Daoy (cell line): Measurements from ENCODE around the gene COASY. TPM values are rescaled to one million over a fixed set of nuclear protein-coding genes. Genes with fewer than 3 reads are reported as not detected.
"Not testable (repeated sequence)": the region's sequence is repeated elsewhere in the genome, so short reads cannot be mapped to it uniquely, and the experiment has no call there.

Source experiments
- DNase-seq: peaks from one replicate; pipeline ENCODE4 v3.0.0-alpha.2; 2015; ENCODE audit warnings: low read depth
- total RNA-seq: library from RNA; depleted of rRNA; stranded (reverse); fragments of >200 nt; shearing (Covaris generic); gene quantifications from 2 replicates; pipeline ENCODE4 v1.2.3, GENCODE V29; 2014

The COASY gene
- total RNA-seq, 1 experiment from 2014 or later: 19.6 TPM

DNA sequence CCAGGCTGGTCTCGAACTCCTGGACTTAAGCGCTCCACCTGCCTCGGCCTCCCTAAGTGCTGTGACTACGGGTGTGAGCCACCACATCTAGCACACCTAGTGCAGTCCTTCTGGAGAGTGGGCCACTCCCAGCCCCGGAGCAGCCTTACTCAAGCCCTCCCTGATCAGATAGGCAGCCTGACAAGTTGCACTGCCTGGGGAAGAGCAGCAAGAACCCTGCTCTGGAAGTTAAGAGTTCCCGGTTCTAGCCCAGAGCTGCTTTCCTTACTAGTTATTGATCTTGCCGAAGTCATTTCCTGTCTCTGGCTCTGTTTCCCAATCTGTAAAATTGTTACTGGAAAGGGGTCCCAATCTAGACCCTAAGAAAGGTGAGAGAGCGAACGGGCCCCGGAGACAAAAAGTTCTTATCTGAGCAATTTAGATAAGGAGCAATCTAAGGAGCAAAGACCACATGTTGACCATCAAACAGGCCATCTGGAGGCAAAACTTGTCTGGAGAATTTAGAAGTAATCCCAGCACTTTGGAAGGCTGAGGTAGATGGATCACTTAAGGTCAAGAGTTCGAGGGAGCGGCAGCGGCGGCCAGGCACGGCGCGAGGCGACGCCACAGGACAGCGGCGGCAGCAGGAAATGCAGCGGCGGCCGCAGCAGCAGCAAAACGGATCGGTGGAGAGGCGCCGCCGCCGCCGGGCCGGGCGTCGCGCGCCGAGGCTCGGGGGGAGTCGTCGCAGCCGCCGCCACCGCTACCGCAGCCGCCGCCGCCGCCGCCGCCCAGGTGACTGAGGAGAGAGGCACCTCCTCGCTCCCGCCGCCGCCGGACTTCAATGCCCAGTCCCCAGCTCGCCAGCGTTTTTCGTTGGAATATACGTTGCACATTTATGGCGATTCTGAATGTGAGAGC lies 30.2 kb upstream of the COASY start:
- peak; percentile 61 for DNase-seq

DNA sequence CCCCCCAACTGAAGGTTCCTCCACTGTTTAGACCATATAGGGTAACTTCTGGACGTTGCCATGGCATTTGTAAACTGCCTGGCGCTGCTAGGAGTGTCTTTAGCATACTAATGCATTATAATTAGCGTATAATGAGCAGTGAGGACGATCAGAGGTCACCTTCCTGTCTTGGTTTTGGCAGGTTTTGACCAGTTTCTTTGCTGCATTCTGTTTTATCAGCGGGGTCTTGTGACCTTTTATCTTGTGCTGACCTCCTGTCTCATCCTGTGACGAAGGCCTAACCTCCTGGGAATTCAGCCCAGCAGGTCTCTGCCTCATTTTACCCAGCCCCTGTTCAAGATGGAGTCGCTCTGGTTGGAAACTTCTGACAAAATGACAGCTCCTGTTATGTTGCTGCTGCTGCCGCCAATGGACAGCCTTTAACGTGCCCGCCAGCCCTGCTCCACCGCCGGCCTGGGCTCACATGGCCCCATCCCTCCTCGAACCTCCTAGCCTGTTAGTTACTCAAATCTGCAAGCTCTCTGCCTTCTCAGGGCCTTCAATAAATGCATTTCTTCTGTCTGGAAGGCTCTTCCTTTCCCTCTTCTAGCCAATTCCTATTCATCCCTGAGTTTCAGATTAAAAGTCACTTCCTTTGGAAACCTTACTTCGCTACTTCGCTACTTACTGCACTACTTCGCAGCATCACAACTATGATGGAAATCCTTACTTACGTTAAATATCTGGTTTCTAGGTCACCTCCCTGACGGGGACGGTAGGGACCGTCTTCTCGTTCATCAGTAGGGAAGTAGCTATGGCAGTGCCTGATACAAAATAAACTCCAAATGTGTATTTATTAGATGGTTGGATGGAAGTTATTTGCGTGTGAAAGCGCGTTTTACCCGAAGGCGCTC lies 26.5 kb upstream of the COASY start:
- no peak for DNase-seq

DNA sequence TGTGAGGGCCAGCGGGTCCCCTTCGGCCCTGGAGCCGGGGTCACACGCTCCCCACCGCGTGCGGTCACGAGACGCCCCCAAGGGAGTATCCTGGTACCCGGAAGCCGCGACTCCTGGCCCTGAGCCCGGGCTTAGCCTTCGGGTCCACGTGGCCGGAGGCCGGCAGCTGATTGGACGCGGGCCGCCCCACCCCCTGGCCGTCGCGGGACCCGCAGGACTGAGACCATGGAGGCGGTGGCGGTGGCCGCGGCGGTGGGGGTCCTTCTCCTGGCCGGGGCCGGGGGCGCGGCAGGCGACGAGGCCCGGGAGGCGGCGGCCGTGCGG lies 25.9 kb upstream of the COASY start, which contains the start of gene NAGLU:
NAGLU (plus strand) TSS at position 194 of the 324 bp plus-strand sequence; CDS start at position 226, 32 bp downstream.
- DNase-seq: peak; percentile 89

DNA sequence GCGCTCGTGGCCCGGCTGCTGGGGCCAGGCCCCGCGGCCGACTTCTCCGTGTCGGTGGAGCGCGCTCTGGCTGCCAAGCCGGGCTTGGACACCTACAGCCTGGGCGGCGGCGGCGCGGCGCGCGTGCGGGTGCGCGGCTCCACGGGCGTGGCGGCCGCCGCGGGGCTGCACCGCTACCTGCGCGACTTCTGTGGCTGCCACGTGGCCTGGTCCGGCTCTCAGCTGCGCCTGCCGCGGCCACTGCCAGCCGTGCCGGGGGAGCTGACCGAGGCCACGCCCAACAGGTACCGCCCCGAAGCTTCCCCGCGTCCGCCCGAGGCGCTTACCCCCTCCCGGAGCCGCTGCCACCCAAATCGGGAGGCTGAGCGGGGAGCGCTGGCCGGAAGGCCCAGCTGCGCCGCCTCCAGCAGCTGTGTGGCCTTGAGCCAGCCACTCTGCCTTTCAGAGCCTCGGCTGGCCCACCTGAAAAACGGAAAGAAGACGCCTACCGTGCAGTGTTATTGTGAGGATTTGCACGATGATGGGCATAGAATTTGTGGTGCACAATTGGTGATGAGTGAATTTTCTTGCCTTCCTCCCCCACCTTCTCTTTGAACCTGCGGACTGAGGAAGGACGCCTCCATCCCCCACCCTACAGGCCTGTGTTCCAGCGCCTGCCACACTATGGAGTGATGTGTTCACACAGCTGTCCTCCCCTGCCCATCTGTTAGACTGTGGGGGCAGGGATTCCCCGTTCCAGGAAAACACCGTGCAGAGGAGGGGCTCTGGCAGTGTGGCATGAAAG lies 25.4 kb upstream of the COASY start:
- peak; percentile 83 for DNase-seq

DNA sequence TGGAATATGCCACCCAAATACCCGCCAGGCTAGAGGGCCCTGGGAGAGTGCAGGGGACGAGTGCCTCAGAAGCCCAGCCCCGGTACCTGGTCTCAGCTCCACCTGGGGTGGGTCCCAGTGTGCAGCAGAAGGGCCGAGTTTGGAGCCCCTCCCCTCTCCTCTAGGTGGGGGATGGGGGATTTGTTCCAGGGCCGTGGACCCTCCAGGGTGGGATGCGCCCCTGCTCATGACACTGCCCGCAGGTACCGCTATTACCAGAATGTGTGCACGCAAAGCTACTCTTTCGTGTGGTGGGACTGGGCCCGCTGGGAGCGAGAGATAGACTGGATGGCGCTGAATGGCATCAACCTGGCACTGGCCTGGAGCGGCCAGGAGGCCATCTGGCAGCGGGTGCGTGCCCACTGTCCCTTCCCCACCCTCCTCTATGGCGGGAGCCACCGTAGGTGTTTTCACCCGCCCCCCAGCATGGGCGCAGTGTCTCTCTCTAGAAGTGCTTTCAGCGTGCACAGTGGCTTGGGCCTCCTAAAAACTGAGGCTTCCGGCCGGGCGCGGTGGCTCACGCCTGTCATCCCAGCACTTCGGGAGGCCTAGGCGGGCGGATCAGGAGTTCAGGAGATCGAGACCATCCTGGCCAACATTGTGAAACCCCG lies 24.7 kb upstream of the COASY start:
- DNase-seq: no peak

DNA sequence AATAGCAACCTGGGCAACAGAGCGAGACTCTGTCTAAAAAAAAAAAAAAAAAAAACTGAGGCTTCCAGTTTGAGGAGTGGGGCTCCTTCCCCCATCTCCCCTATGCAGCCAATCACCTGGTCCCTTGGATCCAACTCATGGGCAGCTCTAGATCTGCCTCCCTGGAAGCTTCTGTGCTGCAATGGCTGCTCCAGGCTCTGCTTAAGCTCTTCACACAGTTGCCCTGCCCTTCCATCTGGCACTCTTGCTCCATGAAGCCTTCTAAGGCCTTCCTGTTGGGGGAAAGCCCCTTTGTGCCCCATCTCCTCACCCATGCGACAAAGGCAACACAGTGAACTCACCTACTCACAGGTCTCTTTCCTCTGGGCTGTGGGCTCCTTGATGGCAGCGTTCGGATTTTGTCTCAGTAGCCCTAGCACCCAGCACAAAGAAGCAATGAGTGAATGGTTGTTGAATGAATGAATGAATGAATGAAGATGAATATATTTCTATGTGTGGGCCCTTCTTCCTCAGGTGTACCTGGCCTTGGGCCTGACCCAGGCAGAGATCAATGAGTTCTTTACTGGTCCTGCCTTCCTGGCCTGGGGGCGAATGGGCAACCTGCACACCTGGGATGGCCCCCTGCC lies 24.0 kb upstream of the COASY start:
- no peak for DNase-seq

DNA sequence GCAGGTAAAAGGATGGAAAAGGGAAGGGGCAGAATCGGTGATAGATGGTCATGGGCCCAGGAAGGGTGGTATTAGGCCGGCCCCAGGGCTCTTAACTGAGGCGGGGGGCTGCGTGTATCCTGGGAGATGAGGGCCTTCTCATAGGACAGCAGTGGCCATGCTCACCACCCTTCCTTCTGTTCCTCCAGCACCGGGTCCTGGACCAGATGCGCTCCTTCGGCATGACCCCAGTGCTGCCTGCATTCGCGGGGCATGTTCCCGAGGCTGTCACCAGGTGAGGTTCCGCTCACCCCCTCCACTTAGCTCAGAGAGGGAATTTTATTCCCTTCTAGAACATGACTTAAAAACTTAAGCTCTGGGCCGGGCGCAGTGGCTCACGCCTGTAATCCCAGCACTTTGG lies 23.5 kb upstream of the COASY start:
- no peak for DNase-seq

DNA sequence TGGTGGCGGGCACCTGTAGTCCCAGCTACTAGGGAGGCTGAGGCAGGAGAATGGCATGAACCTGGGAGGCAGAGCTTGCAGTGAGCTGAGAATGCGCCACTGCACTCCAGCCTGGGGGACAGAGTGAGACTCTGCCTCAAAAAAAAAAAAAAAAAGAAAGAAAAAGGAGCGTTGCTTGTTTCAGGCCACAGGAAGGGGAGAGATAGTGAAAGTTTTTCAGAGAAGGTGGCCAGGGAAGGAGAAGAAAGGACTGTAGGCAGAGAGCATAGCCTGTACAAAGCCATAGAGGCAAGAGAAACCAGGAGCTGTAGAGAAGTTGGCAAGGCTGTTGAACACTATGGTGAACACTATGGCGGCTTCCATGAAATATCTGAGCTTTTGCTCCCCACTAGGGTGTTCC lies 21.4 kb upstream of the COASY start:
- DNase-seq: not testable (repeated sequence)

DNA sequence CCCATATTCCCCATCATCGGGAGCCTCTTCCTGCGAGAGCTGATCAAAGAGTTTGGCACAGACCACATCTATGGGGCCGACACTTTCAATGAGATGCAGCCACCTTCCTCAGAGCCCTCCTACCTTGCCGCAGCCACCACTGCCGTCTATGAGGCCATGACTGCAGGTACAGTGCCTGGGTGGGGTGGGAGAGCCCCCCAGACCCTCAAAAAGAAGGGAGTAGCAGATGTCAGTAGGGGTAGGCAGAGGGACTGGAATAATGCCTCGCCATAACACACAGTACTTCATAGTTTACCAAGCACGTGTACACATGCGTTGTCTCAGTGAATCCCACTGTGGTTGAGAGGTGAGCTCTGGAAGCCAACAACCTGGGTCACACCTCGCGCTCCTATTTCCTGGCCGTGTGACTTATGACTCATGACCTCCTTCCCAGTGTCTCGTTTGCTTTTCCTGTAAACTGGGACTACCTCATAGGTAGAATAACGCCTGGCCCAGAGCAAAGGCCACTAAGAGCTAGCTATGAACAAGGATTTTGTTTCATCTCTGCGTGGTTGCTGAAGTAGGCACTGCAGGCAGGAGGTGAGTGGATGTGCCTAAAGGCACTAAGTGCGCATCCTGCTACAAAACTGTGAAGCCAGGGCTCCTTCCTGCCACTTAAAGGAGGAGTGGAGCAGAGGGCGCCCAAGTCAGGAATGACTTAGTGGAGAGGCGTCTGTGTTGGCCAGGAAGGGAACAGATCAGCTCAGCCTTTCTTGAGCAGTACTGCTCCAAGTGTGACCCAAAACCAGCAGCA lies 20.7 kb upstream of the COASY start:
- no peak for DNase-seq

DNA sequence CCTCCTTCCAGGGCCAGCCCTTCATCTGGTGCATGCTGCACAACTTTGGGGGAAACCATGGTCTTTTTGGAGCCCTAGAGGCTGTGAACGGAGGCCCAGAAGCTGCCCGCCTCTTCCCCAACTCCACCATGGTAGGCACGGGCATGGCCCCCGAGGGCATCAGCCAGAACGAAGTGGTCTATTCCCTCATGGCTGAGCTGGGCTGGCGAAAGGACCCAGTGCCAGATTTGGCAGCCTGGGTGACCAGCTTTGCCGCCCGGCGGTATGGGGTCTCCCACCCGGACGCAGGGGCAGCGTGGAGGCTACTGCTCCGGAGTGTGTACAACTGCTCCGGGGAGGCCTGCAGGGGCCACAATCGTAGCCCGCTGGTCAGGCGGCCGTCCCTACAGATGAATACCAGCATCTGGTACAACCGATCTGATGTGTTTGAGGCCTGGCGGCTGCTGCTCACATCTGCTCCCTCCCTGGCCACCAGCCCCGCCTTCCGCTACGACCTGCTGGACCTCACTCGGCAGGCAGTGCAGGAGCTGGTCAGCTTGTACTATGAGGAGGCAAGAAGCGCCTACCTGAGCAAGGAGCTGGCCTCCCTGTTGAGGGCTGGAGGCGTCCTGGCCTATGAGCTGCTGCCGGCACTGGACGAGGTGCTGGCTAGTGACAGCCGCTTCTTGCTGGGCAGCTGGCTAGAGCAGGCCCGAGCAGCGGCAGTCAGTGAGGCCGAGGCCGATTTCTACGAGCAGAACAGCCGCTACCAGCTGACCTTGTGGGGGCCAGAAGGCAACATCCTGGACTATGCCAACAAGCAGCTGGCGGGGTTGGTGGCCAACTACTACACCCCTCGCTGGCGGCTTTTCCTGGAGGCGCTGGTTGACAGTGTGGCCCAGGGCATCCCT lies 18.5 kb upstream of the COASY start:
- DNase-seq: no peak

DNA sequence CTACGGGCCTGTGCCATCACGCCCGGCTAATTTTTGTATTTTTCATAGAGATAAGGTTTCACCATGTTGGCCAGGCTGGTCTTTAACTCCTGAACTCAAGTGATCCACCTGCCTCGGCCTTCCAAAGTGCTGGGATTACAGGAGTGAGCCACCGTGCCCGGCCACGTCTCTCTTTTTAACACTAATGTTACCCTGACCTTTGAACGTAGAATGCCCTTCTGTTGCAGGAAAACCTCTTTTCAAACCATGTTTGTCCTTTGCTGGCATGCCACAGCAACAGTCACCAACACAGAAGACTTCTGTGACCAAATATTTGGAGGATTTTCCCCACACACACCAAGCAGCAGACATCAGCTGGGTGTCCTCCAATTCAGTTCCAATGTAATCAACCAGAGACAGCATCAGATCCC lies 17.1 kb upstream of the COASY start:
- no peak for DNase-seq

DNA sequence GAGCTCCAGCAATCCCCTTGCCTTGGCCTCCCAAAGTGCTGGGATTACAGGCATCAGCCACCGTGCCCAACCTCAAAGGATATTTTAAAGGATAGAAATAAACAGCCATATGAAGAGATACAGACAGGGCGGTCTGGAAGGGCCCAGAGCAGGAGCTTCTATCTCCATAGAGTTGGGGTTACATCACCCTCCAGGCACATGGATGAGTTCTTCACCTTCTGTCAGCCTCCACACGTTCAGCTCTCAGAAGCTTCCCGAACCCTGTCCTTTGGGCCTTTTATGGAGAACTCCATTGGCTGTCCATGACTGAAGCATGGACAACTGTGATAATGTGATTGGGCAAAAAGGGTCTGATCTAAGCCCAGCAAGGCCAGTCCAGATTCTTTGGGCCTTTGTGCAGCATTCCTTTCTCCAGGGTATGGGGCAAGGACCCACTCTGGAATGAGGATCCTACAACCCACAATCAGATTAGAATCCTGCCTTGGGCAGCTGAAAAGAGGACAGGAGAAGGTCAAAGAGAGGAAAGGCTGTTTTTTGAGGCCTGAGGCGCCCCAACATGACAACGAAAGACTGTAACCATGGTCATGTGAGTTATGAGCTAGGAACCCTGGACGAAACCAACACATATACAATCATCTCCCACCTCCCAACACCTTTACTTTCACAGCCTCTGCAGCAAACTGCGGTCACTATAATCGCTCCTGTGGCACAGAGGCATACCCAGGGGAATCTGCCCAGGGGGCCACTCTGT lies 16.0 kb upstream of the COASY start:
- not testable (repeated sequence) for DNase-seq

DNA sequence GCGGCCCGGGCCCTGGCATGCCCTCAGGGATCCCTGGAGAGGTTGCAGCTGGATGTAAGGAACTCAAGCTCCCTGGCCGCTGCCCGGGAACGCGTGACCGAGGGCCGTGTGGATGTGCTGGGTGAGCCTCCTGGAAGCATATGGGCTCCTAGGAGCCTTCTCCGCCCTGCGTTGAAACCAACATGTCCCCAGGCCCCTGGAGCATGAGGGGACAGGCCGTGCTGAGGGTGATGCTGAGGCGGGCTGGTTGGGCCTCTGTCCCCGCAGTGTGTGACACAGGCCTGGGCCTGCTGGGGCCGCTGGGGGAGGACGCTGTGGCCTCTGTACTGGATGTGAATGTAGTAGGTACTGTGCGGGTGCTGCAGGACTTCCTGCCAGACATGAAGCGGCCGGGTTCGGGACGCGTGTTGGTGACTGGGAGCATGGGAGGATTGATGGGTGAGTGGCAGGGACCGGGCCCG lies 14.9 kb upstream of the COASY start:
- DNase-seq: no peak

DNA sequence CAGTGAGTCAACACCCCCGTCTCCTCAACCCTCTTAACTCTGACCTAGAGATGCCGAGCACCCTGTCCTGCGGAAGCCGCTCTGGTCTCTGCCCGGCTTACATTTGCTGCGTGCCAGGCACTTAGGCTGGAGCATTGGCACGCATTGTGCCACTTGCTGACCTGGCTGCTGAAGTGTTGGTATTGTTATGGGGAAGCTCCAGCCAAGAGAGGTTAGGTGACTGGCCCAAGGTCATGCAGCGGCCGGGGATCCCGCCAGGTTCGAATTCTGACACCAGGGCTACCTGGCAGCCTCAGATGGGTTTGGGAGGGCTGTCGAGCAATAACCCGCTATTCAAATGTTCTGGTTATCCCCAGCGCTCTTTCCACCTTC lies 14.3 kb upstream of the COASY start:
- no peak for DNase-seq

DNA sequence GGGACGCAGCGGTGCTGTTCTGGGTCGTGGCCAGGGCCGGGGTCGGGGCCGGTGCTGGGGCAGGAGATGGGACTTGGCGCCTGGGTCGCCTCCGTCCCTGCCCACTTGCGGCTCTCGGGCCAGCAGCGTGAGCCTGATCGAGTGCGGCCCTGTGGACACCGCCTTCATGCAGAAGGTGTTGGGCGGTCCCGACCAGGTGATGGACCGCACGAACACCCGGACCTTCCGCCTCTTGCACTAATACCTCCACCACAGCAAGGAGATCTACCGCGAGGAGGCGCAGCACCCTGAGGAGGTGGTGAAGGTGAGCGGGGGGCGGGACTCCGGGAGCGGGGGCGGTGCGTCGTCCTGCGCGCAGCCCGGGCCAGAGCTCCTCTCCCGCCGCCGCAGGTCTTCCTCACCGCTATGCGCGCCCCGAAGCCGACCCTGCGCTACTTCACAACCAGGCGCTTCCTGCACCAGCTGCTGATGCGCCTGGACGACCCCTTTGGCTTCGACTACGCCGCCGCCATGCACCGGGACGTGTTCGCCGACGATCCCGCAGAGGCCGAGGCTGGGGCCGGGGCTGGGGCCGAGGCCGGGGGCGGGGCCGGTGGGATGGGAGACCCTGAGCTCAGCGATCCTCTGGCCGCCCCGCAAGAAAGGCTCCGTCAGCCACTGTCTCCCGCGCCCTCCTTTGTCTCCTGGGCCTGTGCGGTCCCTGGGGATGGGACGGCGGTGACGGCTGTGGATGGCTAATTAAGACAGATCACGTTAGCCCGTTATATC lies 13.7 kb upstream of the COASY start:
- peak; percentile 82 for DNase-seq

DNA sequence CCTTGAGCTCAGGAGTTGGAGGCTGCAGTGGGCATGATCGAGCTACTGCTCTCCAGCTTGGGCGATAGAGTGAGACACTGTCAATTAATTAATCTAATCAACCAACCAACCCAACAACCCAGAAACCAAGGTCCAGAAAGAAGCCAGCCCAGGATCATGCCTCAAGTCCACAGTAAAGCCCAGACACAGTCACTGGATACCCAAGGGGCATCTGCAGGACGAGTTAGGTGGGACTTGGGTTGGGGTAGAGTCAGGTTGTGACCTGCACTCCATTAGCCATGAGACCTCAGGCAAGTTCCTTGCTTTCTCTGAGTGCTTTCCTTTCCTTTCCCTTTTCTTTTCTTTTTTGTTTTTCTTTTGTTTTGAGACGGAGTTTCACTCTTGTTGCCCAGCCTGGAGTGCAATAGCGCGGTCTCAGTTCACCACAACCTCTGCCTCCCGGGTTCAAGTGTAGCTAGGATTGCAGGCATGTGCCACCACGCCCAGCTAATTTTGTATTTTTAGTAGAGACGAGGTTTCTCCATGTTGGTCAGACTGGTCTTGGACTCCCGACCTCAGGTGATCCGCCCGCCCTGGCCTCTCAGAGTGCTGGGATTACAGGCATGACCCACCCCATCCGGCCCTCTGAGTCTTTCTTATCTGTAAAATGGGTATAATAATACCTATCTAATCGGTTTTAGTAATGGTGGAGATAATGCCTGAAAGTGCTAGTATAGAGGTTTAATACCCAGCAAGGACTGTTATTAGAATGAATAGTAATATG lies 12.8 kb upstream of the COASY start:
- no peak for DNase-seq

DNA sequence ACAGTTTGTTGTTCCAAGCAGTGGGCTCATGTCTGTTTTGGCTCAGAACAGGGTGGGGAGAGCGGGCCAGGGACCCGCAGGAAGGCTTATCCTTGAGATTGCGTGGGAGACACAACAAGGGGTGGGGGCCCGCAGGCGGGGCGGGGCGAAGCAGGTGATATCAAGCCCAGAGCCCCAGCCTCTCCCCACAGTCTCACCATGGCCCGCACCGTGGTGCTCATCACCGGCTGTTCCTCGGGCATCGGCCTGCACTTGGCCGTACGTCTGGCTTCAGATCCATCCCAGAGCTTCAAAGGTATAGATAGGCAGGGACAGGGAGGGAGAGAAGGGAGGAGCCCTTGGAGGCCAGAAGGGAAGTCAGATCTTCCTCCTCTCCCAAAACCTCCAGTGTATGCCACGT lies 9.2 kb upstream of the COASY start, which contains the start of gene HSD17B1:
HSD17B1 (plus strand) TSS at position 188 of the 400 bp plus-strand sequence; CDS start at position 199, 11 bp downstream.
- not testable (repeated sequence) for DNase-seq
